Ishikawa (cell line): ENCODE results near the gene ALDH3B1.

Experiments used
- MAX ChIP-seq: IDR thresholded peaks from 2 replicates; pipeline ENCODE4 v1.6.1; 2012
- TF ChIP-seq, protein P1 (sequence below): IDR thresholded peaks from 2 replicates; pipeline ENCODE4 v1.6.1; 2012

- TF ChIP-seq, protein P1, sequence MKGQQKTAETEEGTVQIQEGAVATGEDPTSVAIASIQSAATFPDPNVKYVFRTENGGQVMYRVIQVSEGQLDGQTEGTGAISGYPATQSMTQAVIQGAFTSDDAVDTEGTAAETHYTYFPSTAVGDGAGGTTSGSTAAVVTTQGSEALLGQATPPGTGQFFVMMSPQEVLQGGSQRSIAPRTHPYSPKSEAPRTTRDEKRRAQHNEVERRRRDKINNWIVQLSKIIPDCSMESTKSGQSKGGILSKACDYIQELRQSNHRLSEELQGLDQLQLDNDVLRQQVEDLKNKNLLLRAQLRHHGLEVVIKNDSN, result no peak
- TF ChIP-seq MAX, result no peak
Observed at GRCh38 chr11:67997475-67997921, 12.6 kb upstream of the ALDH3B1 start.
